ENCODE measurements around the gene LCTL.
A peak's percentile ranks its signal among the peaks of the same experiment; 100 is the strongest.

The LCTL gene

GRCh38 chr15:66565741-66566144 is at the start of gene LCTL:
Gene LCTL (minus strand): TSS chr15:66565998. CDS start chr15:66565365, 633 bp downstream.
- DNase-seq, result no peak

GRCh38 chr15:66614951-66615760 is 49.4 kb upstream of the LCTL start:
- DNase-seq, result no peak

GRCh38 chr15:66614456-66614855 is 48.7 kb upstream of the LCTL start:
- DNase-seq, result no peak

GRCh38 chr15:66613743-66614142 is 47.9 kb upstream of the LCTL start:
- DNase-seq, result no peak

- peak; percentile 5 for DNase-seq
Measured at GRCh38 chr15:66611257-66612053, 45.7 kb upstream of the LCTL start.

- no peak for DNase-seq
Measured at GRCh38 chr15:66609876-66610275, 44.1 kb upstream of the LCTL start.

GRCh38 chr15:66608881-66609280 is 43.1 kb upstream of the LCTL start:
- no peak for DNase-seq

GRCh38 chr15:66608159-66608558 is 42.4 kb upstream of the LCTL start:
- DNase-seq, result no peak

- peak; percentile 69 for DNase-seq
Measured at GRCh38 chr15:66603301-66604179, 37.7 kb upstream of the LCTL start.

- no peak for DNase-seq
Measured at GRCh38 chr15:66601521-66601920, 35.7 kb upstream of the LCTL start.

GRCh38 chr15:66600240-66600627 is 34.4 kb upstream of the LCTL start:
- no peak for DNase-seq

GRCh38 chr15:66599536-66600239 is 33.9 kb upstream of the LCTL start:
- DNase-seq, result no peak

- no peak for DNase-seq
Measured at GRCh38 chr15:66598095-66598815, 32.5 kb upstream of the LCTL start.

GRCh38 chr15:66595931-66596545 is 30.2 kb upstream of the LCTL start:
- peak; percentile 65 for DNase-seq

- no peak for DNase-seq
Measured at GRCh38 chr15:66595332-66595731, 29.5 kb upstream of the LCTL start.

- DNase-seq, result no peak
Measured at GRCh38 chr15:66594836-66595235, 29.0 kb upstream of the LCTL start.

- no peak for DNase-seq
Measured at GRCh38 chr15:66594344-66594743, 28.5 kb upstream of the LCTL start.

- no peak for DNase-seq
Measured at GRCh38 chr15:66593219-66593780, 27.5 kb upstream of the LCTL start.

GRCh38 chr15:66592505-66593218 is 26.9 kb upstream of the LCTL start:
- DNase-seq, result no peak

GRCh38 chr15:66591322-66591862 is 25.6 kb upstream of the LCTL start:
- no peak for DNase-seq
